Stimulated activated CD8-positive, alpha-beta memory T cell treated with anti-CD3 and anti-CD28 coated beads, Interleukin-15, amount 100 ng/mL, for 24 hours (primary cell): ENCODE data around the gene IDUA.

Source experiments
- DNase-seq: peaks from one replicate; pipeline ENCODE4 v3.0.0-alpha.2; 2020; ENCODE audit warnings: low read depth

The IDUA gene

GRCh38 chr4:1031956-1032795, 45.3 kb downstream of the IDUA start:
- no peak for DNase-seq

DNA sequence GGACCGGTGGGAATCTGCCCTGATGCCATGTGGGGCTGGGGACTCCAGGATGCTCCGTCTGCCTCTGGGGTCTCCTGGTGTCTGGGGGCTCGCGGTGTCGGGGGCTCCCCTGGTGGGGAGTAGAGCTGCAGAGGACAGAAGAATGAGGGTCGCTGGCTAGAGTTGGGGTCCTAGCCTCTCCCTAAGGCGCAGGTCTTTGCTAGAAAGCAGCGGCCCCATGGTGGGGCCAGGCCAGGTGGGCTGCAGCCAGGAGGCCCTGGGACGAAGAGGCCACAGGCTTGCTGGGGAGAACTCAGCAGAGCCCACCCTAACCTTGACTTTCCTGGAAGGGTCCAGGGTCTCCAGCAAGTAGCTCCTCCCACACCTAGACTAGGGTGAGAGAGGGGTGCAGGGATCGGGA, 46.0 kb downstream of the IDUA start:
- no peak for DNase-seq

- DNase-seq, result no peak
Measured at GRCh38 chr4:1033840-1034551, 47.2 kb downstream of the IDUA start.

DNA sequence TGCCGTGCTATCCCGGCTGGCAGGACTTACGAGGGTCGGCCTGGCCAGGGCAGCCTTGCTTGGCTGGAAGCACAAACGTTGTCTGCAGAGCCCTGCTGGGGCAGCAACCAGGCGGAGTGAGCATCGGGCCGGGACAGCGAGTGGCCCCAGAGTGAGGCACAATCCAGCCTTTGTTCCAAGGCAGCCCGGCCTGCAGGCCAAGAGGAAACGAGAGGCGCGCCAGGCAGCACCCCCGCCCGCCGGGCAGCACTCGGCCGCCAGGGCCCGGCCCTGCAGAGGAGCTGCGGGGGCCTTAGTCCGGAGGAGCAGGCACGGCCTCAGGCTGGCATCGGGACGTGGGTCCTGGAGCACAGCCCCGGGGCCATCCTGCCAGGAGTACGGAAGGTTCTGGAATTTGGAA, 48.7 kb downstream of the IDUA start:
- no peak for DNase-seq

DNA sequence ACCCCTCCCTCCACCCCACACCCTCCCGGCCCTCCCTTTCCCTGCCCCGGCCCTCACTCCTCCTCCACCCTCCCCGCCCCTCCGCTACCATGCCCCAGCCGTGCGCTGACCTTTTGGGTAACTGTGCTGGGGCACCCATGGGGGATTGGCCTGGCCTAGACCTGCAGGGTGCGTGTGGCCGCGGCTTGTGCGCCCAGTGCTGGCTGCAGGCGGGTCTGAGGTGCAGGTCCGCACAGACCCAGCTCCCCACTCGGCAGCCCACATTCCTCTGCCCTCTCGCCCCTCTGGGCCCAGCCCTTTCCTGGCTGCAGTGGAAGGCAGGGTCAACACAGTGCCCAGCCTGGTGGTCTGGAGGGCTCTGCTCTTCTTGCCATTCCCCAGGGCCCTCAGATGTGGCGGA, 49.3 kb downstream of the IDUA start:
- DNase-seq, result no peak

DNA sequence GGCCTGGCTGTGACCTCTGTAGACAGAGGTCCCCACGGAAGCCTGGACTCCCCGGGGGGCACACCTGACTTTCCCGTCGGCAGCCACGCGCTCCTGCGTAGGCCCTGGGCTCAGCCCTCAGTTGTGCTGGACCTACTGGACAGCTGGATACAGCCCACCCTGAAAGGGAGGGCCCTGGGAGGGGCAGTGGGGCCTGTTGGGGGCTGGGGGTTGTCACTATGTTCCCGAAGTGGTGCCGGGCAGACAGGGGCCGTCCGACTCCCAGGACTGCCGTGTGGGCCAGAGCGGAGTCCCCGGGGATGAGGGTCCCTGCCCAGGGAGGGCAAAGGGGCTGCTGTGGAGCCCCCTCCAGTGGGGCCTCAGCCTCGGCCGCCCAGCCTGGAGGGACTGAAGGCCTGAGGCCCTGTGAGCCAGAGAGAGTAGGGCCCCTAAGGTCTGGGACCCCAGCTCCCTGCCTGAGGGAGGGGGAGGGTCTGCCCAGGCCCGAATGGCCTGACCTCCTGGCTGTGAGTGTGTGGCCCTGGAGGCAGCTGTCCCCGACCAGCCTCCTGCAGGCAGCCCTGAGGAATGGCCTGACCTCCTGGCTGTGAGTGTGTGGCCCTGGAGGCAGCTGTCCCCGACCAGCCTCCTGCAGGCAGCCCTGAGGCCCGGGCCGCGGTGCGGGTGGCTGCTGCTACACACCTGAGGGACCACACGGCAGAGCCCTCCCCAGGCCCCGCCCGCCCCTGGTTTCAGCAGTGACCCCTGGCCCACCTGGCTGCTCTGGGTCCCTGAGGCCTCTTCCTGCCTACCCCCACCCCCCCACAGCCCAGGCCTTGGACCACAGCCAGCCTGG, 50.3 kb downstream of the IDUA start:
- DNase-seq, result no peak

GRCh38 chr4:1038948-1039492, 52.2 kb downstream of the IDUA start:
- DNase-seq, result no peak

- DNase-seq, result no peak
Measured at GRCh38 chr4:1039493-1040343, 52.9 kb downstream of the IDUA start.

DNA sequence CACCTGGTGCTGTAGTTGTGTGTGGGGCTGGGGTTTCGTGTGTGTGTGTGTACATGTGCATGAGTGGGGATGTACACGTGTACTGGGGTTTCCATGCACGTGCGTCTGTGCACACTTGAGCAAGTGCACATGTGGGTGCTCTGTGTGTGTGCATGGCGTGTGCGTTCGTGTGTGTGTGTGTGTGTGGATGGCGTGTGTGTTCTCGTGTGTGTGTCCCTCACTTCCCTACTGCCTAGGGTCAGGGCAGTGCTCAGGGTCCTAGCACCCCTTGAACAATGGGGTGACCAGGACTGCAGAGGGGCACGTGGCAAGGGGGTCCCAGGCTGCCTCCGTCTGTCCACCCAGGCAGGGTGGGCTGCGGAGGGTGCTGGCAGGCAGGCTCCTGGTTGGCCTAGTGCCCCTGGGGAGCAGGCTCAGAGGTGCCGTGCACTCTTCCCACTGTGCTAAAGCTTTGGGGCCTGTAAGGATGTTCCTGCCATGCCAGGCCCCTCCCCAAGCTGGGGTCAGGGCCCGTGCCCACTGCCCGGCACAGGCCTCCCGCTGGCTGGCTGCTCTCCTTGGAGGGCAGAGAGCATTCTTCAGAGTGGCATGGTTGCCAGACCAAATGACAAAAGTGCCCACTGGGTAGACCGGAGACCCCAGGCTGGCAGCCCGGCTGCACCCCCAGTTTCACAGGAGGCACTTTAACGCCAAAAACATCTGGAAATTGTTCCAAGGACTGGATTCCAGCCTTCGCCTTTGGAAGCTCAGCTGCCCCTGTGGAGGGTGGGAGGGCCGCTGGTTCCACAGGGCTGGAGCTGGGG, 53.7 kb downstream of the IDUA start:
- no peak for DNase-seq

- no peak for DNase-seq
Measured at GRCh38 chr4:1041147-1041935, 54.5 kb downstream of the IDUA start.

GRCh38 chr4:1041936-1042330, 55.1 kb downstream of the IDUA start:
- DNase-seq, result no peak

- DNase-seq, result no peak
Measured at GRCh38 chr4:1042352-1043055, 55.7 kb downstream of the IDUA start.

GRCh38 chr4:1043162-1043561, 56.3 kb downstream of the IDUA start:
- no peak for DNase-seq

GRCh38 chr4:1043651-1044468, 57.0 kb downstream of the IDUA start:
- no peak for DNase-seq

DNA sequence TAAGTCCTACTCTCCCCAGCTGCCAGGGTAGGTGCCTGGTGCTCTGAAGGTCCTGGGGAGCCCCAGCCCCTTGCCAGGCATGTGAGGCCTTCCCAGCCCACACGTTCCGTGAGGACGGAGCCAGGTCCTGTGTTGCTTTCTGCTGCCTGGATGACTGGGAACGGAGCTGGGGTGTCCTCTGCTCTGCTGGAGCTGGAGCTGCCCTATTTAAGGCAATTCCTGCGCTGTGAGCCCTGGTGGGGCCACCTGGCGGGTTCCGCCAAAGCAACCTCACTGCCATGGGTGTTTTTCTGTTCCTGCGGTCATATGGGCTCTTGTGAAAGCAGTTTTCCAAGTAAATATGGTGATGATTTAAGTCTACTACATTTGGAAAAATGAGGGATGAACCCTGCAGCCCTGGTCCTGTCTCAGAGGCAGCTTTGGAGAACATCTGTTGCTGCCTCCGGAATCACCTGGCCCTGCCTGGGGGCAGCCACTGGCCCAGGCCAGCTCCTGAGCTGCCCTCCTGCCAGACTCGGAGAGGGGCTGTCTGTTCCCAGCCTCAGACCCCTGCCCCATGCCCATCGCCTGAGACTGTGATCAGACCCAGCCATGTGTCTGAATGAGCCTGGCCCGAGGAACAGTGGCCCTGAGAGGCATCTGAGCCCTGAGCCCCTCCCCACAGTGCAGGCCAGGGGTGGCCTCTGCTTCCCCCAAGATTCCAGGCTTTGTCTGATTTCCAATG, 57.8 kb downstream of the IDUA start:
- DNase-seq, result no peak

DNA sequence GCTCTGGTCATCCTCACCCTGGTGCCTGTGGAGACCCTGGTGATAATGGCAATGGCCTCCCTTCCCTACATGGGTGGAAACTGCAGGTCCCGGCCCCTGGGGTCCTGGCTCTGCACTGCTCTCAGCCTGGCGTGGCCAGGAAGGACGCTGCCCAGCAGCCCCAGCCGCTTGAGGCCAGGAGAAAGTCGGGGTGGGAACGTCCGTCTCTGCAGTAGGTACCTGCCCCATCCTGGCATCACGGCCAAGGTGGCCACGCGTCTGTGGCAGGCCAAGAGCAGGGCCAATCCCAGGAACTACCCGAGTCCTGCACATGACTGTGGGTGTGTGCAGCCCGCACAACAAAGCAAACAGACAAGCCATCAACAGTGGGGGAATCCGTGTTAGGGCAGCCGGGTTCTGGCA, 58.4 kb downstream of the IDUA start:
- DNase-seq, result no peak

GRCh38 chr4:1045595-1046201, 58.9 kb downstream of the IDUA start:
- no peak for DNase-seq
